WERI-Rb-1 (cell line): ENCODE results near the gene ZBTB21.

ENCODE experiments used
- DNase-seq: peaks from one replicate; pipeline ENCODE4 v3.0.0-alpha.2; 2020
- H3K27ac ChIP-seq: fragments of 250-450 bp; sonication (Bioruptor Pico); 2 replicates; pipeline ENCODE4 v1.5.1; 2020; ENCODE audit warnings: mild to moderate bottlenecking, moderate library complexity
- H3K27me3 ChIP-seq: fragments of 250-450 bp; sonication (Bioruptor Pico); 2 replicates; pipeline ENCODE4 v1.5.1; 2021; ENCODE audit warnings: mild to moderate bottlenecking, low read depth, moderate library complexity; ENCODE audit not compliant: insufficient read depth, severe bottlenecking
- H3K36me3 ChIP-seq: fragments of 250-450 bp; sonication (Bioruptor Pico); 2 replicates; pipeline ENCODE4 v1.5.1; 2020; ENCODE audit warnings: mild to moderate bottlenecking, moderate library complexity
- H3K4me3 ChIP-seq: 2 replicates; pipeline ENCODE4 v1.5.1; 2011; ENCODE audit warnings: low read depth, mild to moderate bottlenecking, control low read depth, low read length
- H3K9me3 ChIP-seq: fragments of 250-450 bp; sonication (Bioruptor Pico); 2 replicates; pipeline ENCODE4 v1.5.1; 2021; ENCODE audit warnings: mild to moderate bottlenecking, moderate library complexity; ENCODE audit not compliant: severe bottlenecking
- TF ChIP-seq, protein P1 (sequence below): IDR thresholded peaks from 2 replicates; pipeline ENCODE4 v1.5.1; 2011; ENCODE audit warnings: low read depth, mild to moderate bottlenecking, control low read depth, inconsistent platforms, low read length

ZBTB21 gene

DNA sequence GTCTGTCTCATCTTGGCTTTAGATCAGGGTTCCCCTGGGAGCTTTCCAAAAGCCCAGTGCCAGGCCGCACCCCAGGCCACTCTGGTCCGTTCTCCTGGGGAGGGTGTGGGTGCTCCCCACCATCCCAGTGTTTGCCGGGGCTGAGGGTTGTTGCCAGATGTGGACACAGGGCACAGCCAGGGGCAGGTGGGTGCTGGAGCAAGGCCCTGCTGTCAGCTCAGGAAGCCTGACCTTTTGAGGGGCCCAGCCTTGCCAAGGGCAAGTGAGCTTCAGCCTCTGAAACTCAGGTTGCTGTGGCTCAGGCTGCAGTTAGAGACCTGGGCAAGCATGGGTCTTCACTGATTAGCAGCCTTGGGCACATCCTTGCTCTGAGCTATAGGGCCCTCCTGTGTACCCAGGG lies 22.8 kb upstream of the ZBTB21 start:
- no peak overlapping the region for H3K4me3 ChIP-seq
- DNase-seq = no peak
- TF ChIP-seq, protein P1, sequence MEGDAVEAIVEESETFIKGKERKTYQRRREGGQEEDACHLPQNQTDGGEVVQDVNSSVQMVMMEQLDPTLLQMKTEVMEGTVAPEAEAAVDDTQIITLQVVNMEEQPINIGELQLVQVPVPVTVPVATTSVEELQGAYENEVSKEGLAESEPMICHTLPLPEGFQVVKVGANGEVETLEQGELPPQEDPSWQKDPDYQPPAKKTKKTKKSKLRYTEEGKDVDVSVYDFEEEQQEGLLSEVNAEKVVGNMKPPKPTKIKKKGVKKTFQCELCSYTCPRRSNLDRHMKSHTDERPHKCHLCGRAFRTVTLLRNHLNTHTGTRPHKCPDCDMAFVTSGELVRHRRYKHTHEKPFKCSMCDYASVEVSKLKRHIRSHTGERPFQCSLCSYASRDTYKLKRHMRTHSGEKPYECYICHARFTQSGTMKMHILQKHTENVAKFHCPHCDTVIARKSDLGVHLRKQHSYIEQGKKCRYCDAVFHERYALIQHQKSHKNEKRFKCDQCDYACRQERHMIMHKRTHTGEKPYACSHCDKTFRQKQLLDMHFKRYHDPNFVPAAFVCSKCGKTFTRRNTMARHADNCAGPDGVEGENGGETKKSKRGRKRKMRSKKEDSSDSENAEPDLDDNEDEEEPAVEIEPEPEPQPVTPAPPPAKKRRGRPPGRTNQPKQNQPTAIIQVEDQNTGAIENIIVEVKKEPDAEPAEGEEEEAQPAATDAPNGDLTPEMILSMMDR = no peak

DNA sequence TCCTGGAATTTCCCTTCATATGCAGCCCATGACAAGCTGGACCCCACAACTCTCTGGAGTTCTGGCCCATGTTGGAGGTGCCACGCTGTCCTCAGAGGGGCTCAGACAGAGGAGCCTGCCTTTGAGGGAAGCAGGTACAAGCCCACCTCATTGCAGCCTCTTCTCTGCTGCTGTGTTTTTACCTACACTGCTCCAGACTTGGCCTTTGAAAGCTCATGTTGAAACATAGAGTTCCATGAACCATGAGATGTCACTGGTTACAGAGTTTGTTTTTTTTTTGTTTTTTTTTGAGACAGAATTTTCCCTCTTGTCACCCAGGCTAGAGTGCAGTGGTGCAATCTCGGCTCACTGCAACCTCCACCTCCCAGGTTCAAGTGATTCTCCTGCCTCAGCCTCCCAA lies 22.1 kb upstream of the ZBTB21 start:
- no peak for DNase-seq
- TF ChIP-seq, protein P1 = no peak
- Histone ChIP-seq H3K4me3 (no peak overlapping the region), H3K36me3 (no peaks in the 10 kb centered on the region), H3K27ac (no peak overlapping the region), H3K9me3 (no peaks in the 10 kb centered on the region), H3K27me3 (no peaks in the 10 kb centered on the region)

More for the DNA sequence above, 22.8 kb upstream of the ZBTB21 start:
- Histone ChIP-seq H3K27ac (no peak overlapping the region), H3K36me3 (no peaks in the 10 kb centered on the region), H3K27me3 (no peaks in the 10 kb centered on the region), H3K9me3 (no peaks in the 10 kb centered on the region)

DNA sequence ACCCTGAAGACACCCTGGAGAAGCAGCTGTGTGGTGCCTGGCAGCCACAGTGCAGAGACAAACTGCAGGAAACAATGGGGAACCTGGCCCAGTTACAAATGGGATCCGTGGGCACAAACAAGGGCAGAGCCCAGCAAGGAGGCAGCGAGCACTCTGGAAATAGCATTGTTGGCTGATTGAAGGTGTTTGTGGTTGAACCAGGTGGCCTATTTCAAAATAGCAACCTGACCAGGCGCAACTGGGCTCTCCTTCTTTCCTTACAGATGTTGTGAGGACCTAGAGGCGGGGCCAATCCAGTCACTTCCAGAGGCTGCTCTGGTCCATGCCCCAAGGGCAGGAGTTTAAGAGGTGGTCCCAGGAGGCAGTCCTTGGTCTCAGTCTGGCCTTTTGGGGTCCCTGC lies 21.7 kb upstream of the ZBTB21 start:
- Histone ChIP-seq H3K27me3 (no peaks in the 10 kb centered on the region), H3K9me3 (no peaks in the 10 kb centered on the region), H3K27ac (no peak overlapping the region), H3K4me3 (no peak overlapping the region), H3K36me3 (no peaks in the 10 kb centered on the region)
- TF ChIP-seq, protein P1 = no peak
- DNase-seq = no peak

DNA sequence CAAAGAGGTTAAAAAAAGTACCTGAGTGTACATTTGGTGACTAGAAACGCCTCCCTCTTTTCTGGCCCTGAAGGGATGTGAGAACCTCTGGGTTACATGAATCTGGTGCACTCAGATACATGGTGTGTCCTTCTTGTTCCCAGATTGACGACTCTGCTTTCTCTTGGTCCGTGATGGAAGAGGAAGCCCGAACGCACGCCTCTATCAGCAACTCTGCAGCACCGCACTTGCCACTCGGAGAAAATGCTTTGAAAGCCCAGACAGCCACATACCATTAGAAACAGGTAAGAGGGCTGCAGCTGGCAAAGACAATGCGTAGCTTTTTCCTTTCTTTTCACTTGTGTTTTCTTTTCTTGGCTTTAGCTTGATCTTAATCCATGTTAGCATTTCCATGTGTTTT lies 21.1 kb upstream of the ZBTB21 start:
- Histone ChIP-seq H3K27me3 (no peaks in the 10 kb centered on the region), H3K36me3 (no peaks in the 10 kb centered on the region), H3K4me3 (no peak overlapping the region), H3K27ac (no peak overlapping the region), H3K9me3 (no peaks in the 10 kb centered on the region)
- no peak for DNase-seq
- TF ChIP-seq, protein P1 = no peak

DNA sequence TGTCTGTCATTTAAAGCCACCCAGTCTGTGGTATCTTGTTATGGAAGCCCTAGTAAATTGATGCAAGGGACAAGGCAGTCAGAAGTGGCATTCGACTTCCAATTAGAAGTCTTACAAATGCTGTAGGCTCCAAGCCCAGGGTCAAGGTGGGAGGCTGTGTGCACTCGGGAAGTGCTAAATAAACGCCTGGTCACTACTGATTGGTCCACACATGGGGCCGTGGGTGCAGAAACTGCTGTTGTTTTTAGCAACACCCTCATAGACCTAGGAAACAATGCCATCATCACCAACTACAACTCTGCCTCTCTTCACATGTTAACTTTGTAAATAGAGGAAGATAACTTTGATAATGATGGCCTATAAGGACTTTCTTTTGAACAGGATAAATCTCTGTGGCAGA lies 20.2 kb upstream of the ZBTB21 start:
- DNase-seq = no peak
- no peak overlapping the region for H3K27ac ChIP-seq
- H3K4me3 ChIP-seq = no peak overlapping the region

More for the DNA sequence above, 20.2 kb upstream of the ZBTB21 start:
- TF ChIP-seq, protein P1 = no peak
- H3K36me3 ChIP-seq = no peaks in the 10 kb centered on the region
- H3K27me3 ChIP-seq = no peaks in the 10 kb centered on the region
- H3K9me3 ChIP-seq = no peaks in the 10 kb centered on the region
